Thoracic aorta (tissue), 2 donors: Measurements from ENCODE around the gene NCR2. TPM values are rescaled to one million over a fixed set of nuclear protein-coding genes. Genes with fewer than 3 reads are reported as not detected.

ENCODE experiments used
- ATAC-seq: fragments of 150-250 bp; one replicate; pipeline ENCODE4 v1.8.0; 2017; ENCODE audit warnings: low read depth; ENCODE audit not compliant: insufficient number of reproducible peaks, low FRiP score
- DNase-seq: peaks from one replicate; pipeline ENCODE4 v3.0.0-alpha.2; 2020; ENCODE audit warnings: low spot score
- H3K27ac ChIP-seq, 2 donors: fragments of 200-600 bp; sonication (generic); 1 replicate in 1 of 2; 2 replicates in 1 of 2; pipeline ENCODE4 v1.5.1; 2016; ENCODE audit warnings: mild to moderate bottlenecking in 2 of 2, moderate library complexity in 2 of 2
- H3K27me3 ChIP-seq: fragments of 200-600 bp; sonication (generic); replicated peaks from 2 replicates; pipeline ENCODE4 v1.6.0; 2016; ENCODE audit warnings: mild to moderate bottlenecking; ENCODE audit not compliant: insufficient read depth
- H3K36me3 ChIP-seq: fragments of 200-600 bp; sonication (generic); one replicate; pipeline ENCODE4 v1.5.1; 2016
- H3K4me1 ChIP-seq, 2 donors: fragments of 200-600 bp; sonication (generic); 1 replicate in 1 of 2; 2 replicates in 1 of 2; pipeline versions ENCODE4 v1.5.1 to v1.6.0; 2016; ENCODE audit warnings: low read depth in 2 of 2, mild to moderate bottlenecking in 1 of 2; ENCODE audit not compliant: control insufficient read depth in 1 of 2
- H3K4me3 ChIP-seq: fragments of 200-600 bp; sonication (generic); 2 replicates; pipeline ENCODE4 v1.5.1; 2016; ENCODE audit warnings: mild to moderate bottlenecking
- H3K9me3 ChIP-seq: fragments of 200-600 bp; sonication (generic); 2 replicates; pipeline ENCODE4 v1.5.1; 2016
- CTCF ChIP-seq: fragments of 200-600 bp; sonication (generic); IDR thresholded peaks from one replicate; pipeline ENCODE4 v1.5.1; 2019; ENCODE audit warnings: antibody characterized with exemption
- total RNA-seq, 2 donors: library from RNA; depleted of rRNA; stranded (reverse); fragments of >200 nt; gene quantifications; one replicate each; pipeline versions ENCODE4 v1.1.0 to v1.2.3, GENCODE V29; 2016

NCR2 gene
- total RNA-seq, 2 donors from 2014 or later, result not detected

GRCh38 chr6:41358503-41358902 is 23.1 kb downstream of the NCR2 start:
- DNase-seq, result no peak

GRCh38 chr6:41359617-41360313 is 24.4 kb downstream of the NCR2 start:
- no peak overlapping the region for H3K27ac ChIP-seq
- no peaks in the 10 kb centered on the region for H3K36me3 ChIP-seq
- TF ChIP-seq CTCF, result no peak
- no peak overlapping the region for H3K4me3 ChIP-seq
- peaks cover 19% of the 10 kb centered on the region for H3K9me3 ChIP-seq
- DNase-seq (no peak), ATAC-seq (no peak)
- no peaks in the 10 kb centered on the region for H3K4me1 ChIP-seq
- no peaks in the 10 kb centered on the region for H3K27me3 ChIP-seq

More at GRCh38 chr6:41358503-41358902, 23.1 kb downstream of the NCR2 start:
- no peak for TF ChIP-seq CTCF
- Histone ChIP-seq H3K4me1 (no peaks in the 10 kb centered on the region), H3K36me3 (no peaks in the 10 kb centered on the region), H3K27ac (no peak overlapping the region), H3K9me3 (peaks cover 19% of the 10 kb centered on the region), H3K27me3 (no peaks in the 10 kb centered on the region), H3K4me3 (no peak overlapping the region)
- no peak for ATAC-seq

- ATAC-seq, result no peak
- no peak for DNase-seq
- Histone ChIP-seq H3K27ac (no peak overlapping the region), H3K4me1 (no peaks in the 10 kb centered on the region), H3K9me3 (peaks cover 19% of the 10 kb centered on the region), H3K27me3 (no peaks in the 10 kb centered on the region), H3K4me3 (no peak overlapping the region), H3K36me3 (no peaks in the 10 kb centered on the region)
- no peak for TF ChIP-seq CTCF
Observed at GRCh38 chr6:41360314-41360685, 24.9 kb downstream of the NCR2 start.

GRCh38 chr6:41366150-41366549 is 30.7 kb downstream of the NCR2 start:
- ATAC-seq (no peak), DNase-seq (no peak)
- Histone ChIP-seq H3K4me1 (no peaks in the 10 kb centered on the region), H3K27me3 (peaks cover 5% of the 10 kb centered on the region), H3K9me3 (peaks cover 10% of the 10 kb centered on the region), H3K36me3 (no peaks in the 10 kb centered on the region), H3K27ac (no peak overlapping the region), H3K4me3 (no peak overlapping the region)
- TF ChIP-seq CTCF, result no peak

GRCh38 chr6:41367061-41367460 is 31.7 kb downstream of the NCR2 start:
- H3K36me3 ChIP-seq, result no peaks in the 10 kb centered on the region
- ATAC-seq (no peak), DNase-seq (no peak)
- H3K4me3 ChIP-seq, result no peak overlapping the region
- H3K27ac ChIP-seq, result no peak overlapping the region
- H3K9me3 ChIP-seq, result peaks cover under 1% of the 10 kb centered on the region
- TF ChIP-seq CTCF, result no peak
- peaks cover 0 to 8% of the 10 kb centered on the region in 2 donors for H3K4me1 ChIP-seq
- H3K27me3 ChIP-seq, result peaks cover 5% of the 10 kb centered on the region
